Progenitor cell of endocrine pancreas (in vitro differentiated cells): ENCODE measurements around the gene DCUN1D2. TPM values are rescaled to one million over a fixed set of nuclear protein-coding genes. Genes with fewer than 3 reads are reported as not detected.

Experiments used
- DNase-seq: peaks from one replicate; pipeline ENCODE4 v3.0.0; 2021; ENCODE audit warnings: low spot score; ENCODE audit not compliant: unreplicated experiment
- H3K27ac Mint-ChIP-seq: 2 replicates; pipeline ENCODE4 v1.8.0; 2021; ENCODE audit warnings: mild to moderate bottlenecking, moderate library complexity, mixed read lengths
- H3K27me3 Mint-ChIP-seq: 2 replicates; pipeline ENCODE4 v1.8.0; 2021; ENCODE audit warnings: mixed read lengths
- H3K36me3 Mint-ChIP-seq: 2 replicates; pipeline ENCODE4 v1.8.0; 2022; ENCODE audit warnings: mixed read lengths; ENCODE audit not compliant: insufficient read depth
- H3K4me1 Mint-ChIP-seq: 2 replicates; pipeline ENCODE4 v1.8.0; 2021; ENCODE audit warnings: low read depth, mixed read lengths
- H3K4me3 Mint-ChIP-seq: 2 replicates; pipeline ENCODE4 v1.8.0; 2021; ENCODE audit warnings: low read depth, mild to moderate bottlenecking, moderate library complexity, mixed read lengths
- H3K9me3 Mint-ChIP-seq: 2 replicates; pipeline ENCODE4 v1.8.0; 2021; ENCODE audit warnings: low read depth, mixed read lengths
- CTCF ChIP-seq: fragments of 200-600 bp; sonication (generic); IDR thresholded peaks from one replicate; pipeline ENCODE4 v1.5.0; 2021; ENCODE audit warnings: antibody characterized with exemption, mild to moderate bottlenecking; ENCODE audit not compliant: unreplicated experiment
- total RNA-seq: library from RNA; stranded (reverse); gene quantifications from 2 replicates; pipeline ENCODE4 v1.2.1, GENCODE V29; 2021

Gene DCUN1D2
- total RNA-seq, 1 donor from 2014 or later: 51.2 TPM

- Mint-ChIP-seq H3K4me1 (no peaks in the 10 kb centered on the region), H3K9me3 (no peaks in the 10 kb centered on the region), H3K27me3 (no peaks in the 10 kb centered on the region), H3K36me3 (peaks cover 14% of the 10 kb centered on the region), H3K4me3 (no peak overlapping the region), H3K27ac (no peak overlapping the region)
- TF ChIP-seq CTCF: no peak
- DNase-seq: no peak
Measured at GRCh38 chr13:113514847-113515246, 24.3 kb upstream of the DCUN1D2 start.

DNA sequence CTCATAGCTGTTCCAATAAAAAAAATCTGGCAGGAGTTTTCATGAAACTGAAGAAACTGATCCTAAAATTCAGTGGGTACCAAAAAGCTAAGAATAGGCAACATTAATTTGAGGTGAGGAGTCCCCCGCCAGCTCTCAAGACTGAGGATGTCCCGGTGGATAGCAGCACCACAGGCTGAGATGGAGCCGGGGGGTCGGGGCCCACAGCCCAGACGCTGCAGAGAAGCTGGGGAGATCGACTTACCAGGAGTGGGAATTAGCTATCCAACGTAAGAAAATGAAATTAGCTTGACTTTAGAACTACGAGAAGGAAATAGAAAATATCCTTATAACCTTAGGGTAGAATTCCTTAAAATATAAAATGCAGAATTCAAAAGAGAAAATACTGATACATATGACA lies 23.2 kb upstream of the DCUN1D2 start:
- TF ChIP-seq CTCF: no peak
- no peaks in the 10 kb centered on the region for H3K9me3 Mint-ChIP-seq
- peaks cover 14% of the 10 kb centered on the region for H3K36me3 Mint-ChIP-seq
- no peak overlapping the region for H3K27ac Mint-ChIP-seq
- H3K27me3 Mint-ChIP-seq: no peaks in the 10 kb centered on the region
- no peak for DNase-seq
- no peaks in the 10 kb centered on the region for H3K4me1 Mint-ChIP-seq
- no peak overlapping the region for H3K4me3 Mint-ChIP-seq

- TF ChIP-seq CTCF: no peak
- H3K36me3 Mint-ChIP-seq: peaks cover 13% of the 10 kb centered on the region
- no peaks in the 10 kb centered on the region for H3K9me3 Mint-ChIP-seq
- no peak overlapping the region for H3K4me3 Mint-ChIP-seq
- no peaks in the 10 kb centered on the region for H3K27me3 Mint-ChIP-seq
- no peaks in the 10 kb centered on the region for H3K4me1 Mint-ChIP-seq
- H3K27ac Mint-ChIP-seq: no peak overlapping the region
- no peak for DNase-seq
Measured at GRCh38 chr13:113511361-113511760, 20.9 kb upstream of the DCUN1D2 start.

DNA sequence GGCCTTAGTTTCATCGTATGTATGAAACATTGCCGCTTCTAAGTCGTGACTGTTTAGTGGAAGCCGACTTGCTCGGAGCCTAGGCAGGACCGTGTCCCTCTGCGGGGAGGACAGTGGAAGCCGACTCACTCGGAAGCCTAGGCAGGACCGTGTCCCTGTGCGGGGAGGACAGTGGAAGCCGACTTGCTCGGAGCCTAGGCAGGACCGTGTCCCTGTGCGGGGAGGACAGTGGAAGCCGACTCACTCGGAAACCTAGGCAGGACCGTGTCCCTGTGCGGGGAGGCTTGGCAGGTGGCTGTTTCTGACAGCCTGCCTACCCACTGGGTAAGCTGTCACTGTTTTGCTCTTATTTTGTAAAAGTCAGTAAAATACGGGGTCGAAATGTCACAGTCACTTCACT lies 20.4 kb upstream of the DCUN1D2 start:
- H3K27me3 Mint-ChIP-seq: no peaks in the 10 kb centered on the region
- no peak for DNase-seq
- no peak overlapping the region for H3K27ac Mint-ChIP-seq
- no peaks in the 10 kb centered on the region for H3K4me1 Mint-ChIP-seq
- H3K4me3 Mint-ChIP-seq: no peak overlapping the region
- no peak for TF ChIP-seq CTCF
- H3K9me3 Mint-ChIP-seq: no peaks in the 10 kb centered on the region
- peaks cover 12% of the 10 kb centered on the region for H3K36me3 Mint-ChIP-seq

GRCh38 chr13:113509989-113510388 lies 19.5 kb upstream of the DCUN1D2 start:
- peak overlapping the region; percentile 54 for H3K27ac Mint-ChIP-seq

More at GRCh38 chr13:113509989-113510388, 19.5 kb upstream of the DCUN1D2 start:
- H3K36me3 Mint-ChIP-seq: peaks cover 12% of the 10 kb centered on the region
- DNase-seq: no peak
- no peak overlapping the region for H3K4me3 Mint-ChIP-seq
- H3K27me3 Mint-ChIP-seq: no peaks in the 10 kb centered on the region
- H3K4me1 Mint-ChIP-seq: no peaks in the 10 kb centered on the region
- H3K9me3 Mint-ChIP-seq: no peaks in the 10 kb centered on the region
- no peak for TF ChIP-seq CTCF
